Activated naive CD4-positive, alpha-beta T cell treated with anti-CD3 and anti-CD28 coated beads, Interleukin-2, amount 10 ng/mL, durations not matched to agents 7 days and 5 days (primary cell): ENCODE measurements around the gene ARHGDIG.
"Not testable (repeated sequence)": the region's sequence is repeated elsewhere in the genome, so short reads cannot be mapped to it uniquely, and the experiment has no call there.

Source experiments
- CTCF ChIA-PET: fragments of 350-600 bp; sonication (Branson Sonifier 250); formaldehyde crosslinking; loops from one replicate; lab custom pipeline; 2021; ENCODE audit warnings: antibody characterized with exemption; lab: Charles Lee
- DNase-seq: peaks from one replicate; pipeline ENCODE4 v3.0.0-alpha.2; 2020
- H3K27ac Mint-ChIP-seq: one replicate; pipeline ENCODE4 v1.8.0; 2021; ENCODE audit warnings: mild to moderate bottlenecking, moderate library complexity, mixed read lengths
- H3K27me3 Mint-ChIP-seq: one replicate; pipeline ENCODE4 v1.8.0; 2021; ENCODE audit warnings: mild to moderate bottlenecking, mixed read lengths
- H3K36me3 Mint-ChIP-seq: one replicate; pipeline ENCODE4 v1.8.0; 2021; ENCODE audit warnings: mixed read lengths
- H3K4me1 Mint-ChIP-seq: one replicate; pipeline ENCODE4 v1.8.0; 2021; ENCODE audit warnings: mixed read lengths
- H3K4me3 Mint-ChIP-seq: one replicate; pipeline ENCODE4 v1.8.0; 2021; ENCODE audit warnings: mild to moderate bottlenecking, moderate library complexity, mixed read lengths
- H3K9me3 Mint-ChIP-seq: one replicate; pipeline ENCODE4 v1.8.0; 2021; ENCODE audit warnings: mixed read lengths

ARHGDIG gene

GRCh38 chr16:331181-331814, 50.9 kb downstream of the ARHGDIG start:
- H3K36me3 Mint-ChIP-seq, H3K27ac Mint-ChIP-seq, CTCF ChIA-PET, DNase-seq, H3K27me3 Mint-ChIP-seq, H3K9me3 Mint-ChIP-seq, H3K4me3 Mint-ChIP-seq: not testable (repeated sequence)
- H3K4me1 Mint-ChIP-seq: peaks cover 38% of the 10 kb centered on the region
